CD4-positive, alpha-beta T cell treated with Interleukin-1 beta for 1 hour (primary cell): ENCODE measurements around the gene ARFGEF2.

ENCODE experiments used
- DNase-seq, 2 donors: peaks; one replicate each; pipeline ENCODE4 v3.0.0-alpha.2; 2020 to 2022

ARFGEF2 gene

GRCh38 chr20:48899881-48900280 is 21.6 kb upstream of the ARFGEF2 start:
- no peak for DNase-seq

- no peak for DNase-seq
Measured at GRCh38 chr20:48901326-48901725, 20.2 kb upstream of the ARFGEF2 start.

GRCh38 chr20:48903705-48904104 is 17.8 kb upstream of the ARFGEF2 start:
- DNase-seq, result no peak

- DNase-seq, result peak; percentile 64 to 75
Measured at GRCh38 chr20:48904566-48905296, 16.8 kb upstream of the ARFGEF2 start.

- DNase-seq, result no peak
Measured at GRCh38 chr20:48905297-48905647, 16.2 kb upstream of the ARFGEF2 start.

GRCh38 chr20:48906221-48906877 is 15.2 kb upstream of the ARFGEF2 start:
- DNase-seq, result no peak

- peak in 1 of 2 donors; percentile 17 for DNase-seq
Measured at GRCh38 chr20:48908656-48909319, 12.7 kb upstream of the ARFGEF2 start.

GRCh38 chr20:48909910-48910309 is 11.6 kb upstream of the ARFGEF2 start:
- no peak for DNase-seq

- DNase-seq, result peak; percentile 67 to 76
Measured at GRCh38 chr20:48910347-48910781, 11.1 kb upstream of the ARFGEF2 start.

GRCh38 chr20:48912065-48912464 is 9.4 kb upstream of the ARFGEF2 start:
- peak in 1 of 2 donors; percentile 58 for DNase-seq

GRCh38 chr20:48916699-48917098 is 4.8 kb upstream of the ARFGEF2 start:
- no peak for DNase-seq

- no peak for DNase-seq
Measured at GRCh38 chr20:48919336-48919881, 2.1 kb upstream of the ARFGEF2 start.

GRCh38 chr20:48919882-48920526 is 1.5 kb upstream of the ARFGEF2 start:
- peak in 1 of 2 donors; percentile 29 for DNase-seq

GRCh38 chr20:48920527-48921167 is 864 bp upstream of the ARFGEF2 start:
- no peak for DNase-seq

GRCh38 chr20:48921883-48922820 is 641 bp downstream of the ARFGEF2 start:
- DNase-seq, result no peak

GRCh38 chr20:48923149-48923718 is 1.7 kb downstream of the ARFGEF2 start:
- no peak for DNase-seq

- DNase-seq, result no peak
Measured at GRCh38 chr20:48924756-48925109, 3.2 kb downstream of the ARFGEF2 start.

- no peak for DNase-seq
Measured at GRCh38 chr20:48926267-48926666, 4.8 kb downstream of the ARFGEF2 start.

- DNase-seq, result no peak
Measured at GRCh38 chr20:48926821-48927220, 5.3 kb downstream of the ARFGEF2 start.

GRCh38 chr20:48928832-48929725 is 7.6 kb downstream of the ARFGEF2 start:
- DNase-seq, result no peak
